SK-N-SH (cell line): Measurements from ENCODE around the gene MST1. TPM values are rescaled to one million over a fixed set of nuclear protein-coding genes. Genes with fewer than 3 reads are reported as not detected.

ENCODE experiments used
- CTCF ChIA-PET: fragments of 300-600, 350-600 bp; formaldehyde crosslinking; extraction: SDS; loops from one replicate; lab custom pipeline; 2021; lab: Yijun Ruan, JAX
- POLR2A ChIA-PET: fragments of 350-600 bp; sonication (Branson Sonifier 250); formaldehyde crosslinking; extraction: SDS; loops from one replicate; lab custom pipeline; 2020; ENCODE audit warnings: antibody characterized with exemption, inconsistent platforms; lab: Yijun Ruan, JAX
- DNase-seq: peaks from one replicate; pipeline ENCODE4 v3.0.0; 2012
- H2AFZ ChIP-seq: fragments of 200-600 bp; sonication (generic); 2 replicates; pipeline ENCODE4 v1.8.1; 2016; ENCODE audit warnings: antibody characterized with exemption, mild to moderate bottlenecking, low read depth
- H3F3A ChIP-seq: fragments of 200-600 bp; sonication (generic); replicated peaks from 2 replicates; pipeline ENCODE3; 2016; ENCODE audit warnings: antibody characterized with exemption, mild to moderate bottlenecking; ENCODE audit not compliant: insufficient read depth
- H3K27ac ChIP-seq, 2 experiments: fragments of 200-500 bp in 1 of 2; fragments of 200-600 bp in 1 of 2; sonication (Bioruptor generic) in 1 of 2; sonication (generic), shearing (Covaris generic) in 1 of 2; 2 replicates each; pipeline versions ENCODE4 v1.5.1 to v1.6.1; 2014 to 2016; ENCODE audit warnings: low read depth in 2 of 2, inconsistent platforms in 1 of 2, low read length in 1 of 2, mild to moderate bottlenecking in 1 of 2, mixed read lengths in 1 of 2
- H3K27me3 ChIP-seq: fragments of 200-600 bp; sonication (generic), shearing (Covaris generic); 2 replicates; pipeline ENCODE4 v1.6.1; 2016; ENCODE audit warnings: mixed run types; ENCODE audit not compliant: insufficient read depth
- H3K36me3 ChIP-seq, 2 experiments: fragments of 200-500 bp in 1 of 2; fragments of 200-600 bp in 1 of 2; sonication (Bioruptor generic) in 1 of 2; sonication (generic) in 1 of 2; replicated peaks in 1 of 2; 2 replicates each; pipeline versions ENCODE3 to v1.5.1; 2014 to 2016; ENCODE audit warnings: low read length in 1 of 2, mild to moderate bottlenecking in 1 of 2; ENCODE audit not compliant: insufficient read depth in 2 of 2, control insufficient read depth in 1 of 2
- H3K4me1 ChIP-seq, 2 experiments: fragments of 200-500 bp in 1 of 2; fragments of 200-600 bp in 1 of 2; sonication (Bioruptor generic) in 1 of 2; sonication (generic), shearing (Covaris generic) in 1 of 2; 2 replicates each; pipeline versions ENCODE4 v1.5.1 to v1.6.1; 2014 to 2016; ENCODE audit warnings: low read depth in 1 of 2, low read length in 1 of 2, mixed run types in 1 of 2; ENCODE audit not compliant: insufficient read depth in 2 of 2, control insufficient read depth in 1 of 2
- H3K4me2 ChIP-seq: fragments of 200-600 bp; sonication (generic), shearing (Covaris generic); 2 replicates; pipeline ENCODE4 v1.6.1; 2017; ENCODE audit warnings: mixed run types
- H3K4me3 ChIP-seq, 2 experiments: fragments of 200-500 bp in 1 of 2; fragments of 200-600 bp in 1 of 2; sonication (Bioruptor generic) in 1 of 2; sonication (generic), shearing (Covaris generic) in 1 of 2; 2 replicates each; pipeline versions ENCODE4 v1.5.1 to v1.8.1; 2014 to 2016; ENCODE audit warnings: low read depth in 2 of 2, inconsistent platforms in 1 of 2, low read length in 1 of 2, mild to moderate bottlenecking in 1 of 2, mixed read lengths in 1 of 2, moderate library complexity in 1 of 2
- H3K79me2 ChIP-seq: fragments of 200-600 bp; sonication (generic); 2 replicates; pipeline ENCODE4 v1.8.1; 2017; ENCODE audit warnings: mild to moderate bottlenecking; ENCODE audit not compliant: insufficient read depth
- H3K9ac ChIP-seq: fragments of 200-600 bp; sonication (generic); 2 replicates; pipeline ENCODE4 v1.6.1; 2017; ENCODE audit warnings: mixed run types
- H3K9me2 ChIP-seq: fragments of 200-600 bp; sonication (generic); 2 replicates; pipeline ENCODE4 v1.6.1; 2017; ENCODE audit warnings: mixed run types
- H3K9me3 ChIP-seq: fragments of 200-600 bp; sonication (generic); 2 replicates; pipeline ENCODE4 v1.6.1; 2017; ENCODE audit warnings: mixed run types, mild to moderate bottlenecking, moderate library complexity
- H4K20me1 ChIP-seq: fragments of 200-600 bp; sonication (generic); 2 replicates; pipeline ENCODE4 v1.6.1; 2017; ENCODE audit warnings: mild to moderate bottlenecking, mixed run types; ENCODE audit not compliant: insufficient read depth
- CHD2 ChIP-seq: fragments of 150-350 bp; IDR thresholded peaks from 2 replicates; pipeline ENCODE4 v1.6.1; 2018; ENCODE audit warnings: low read length; ENCODE audit not compliant: partially characterized antibody
- EP300 ChIP-seq, 2 experiments: IDR thresholded peaks; 2 replicates each; pipeline versions ENCODE4 v1.4.0 to v1.6.1; 2012; ENCODE audit warnings: borderline replicate concordance in 1 of 2, low read depth in 1 of 2, low read length in 1 of 2
- EZH2phosphoT487 ChIP-seq: fragments of 200-600 bp; sonication (generic); IDR thresholded peaks from 2 replicates; pipeline ENCODE4 v1.6.1; 2017; ENCODE audit warnings: low read depth, mixed run types, mild to moderate bottlenecking, antibody characterized with exemption, moderate library complexity, borderline replicate concordance
- FOXM1 ChIP-seq: IDR thresholded peaks from 2 replicates; pipeline ENCODE4 v1.4.0; 2012; ENCODE audit warnings: low read depth, mild to moderate bottlenecking
- IRF3 ChIP-seq: fragments of 150-350 bp; IDR thresholded peaks from 2 replicates; pipeline ENCODE4 v1.6.1; 2016; ENCODE audit warnings: mild to moderate bottlenecking, low read depth, low read length
- MXI1 ChIP-seq: IDR thresholded peaks from 2 replicates; pipeline ENCODE4 v1.6.1; 2012; ENCODE audit warnings: mild to moderate bottlenecking, low read depth, low read length, improper control_type of control experiment
- NRF1 ChIP-seq: IDR thresholded peaks from 2 replicates; pipeline ENCODE4 v1.6.1; 2012; ENCODE audit warnings: low read depth, mild to moderate bottlenecking, low read length
- PBX3 ChIP-seq: IDR thresholded peaks from 2 replicates; pipeline ENCODE4; 2012
- POLR2AphosphoS5 ChIP-seq: IDR thresholded peaks from 2 replicates; pipeline ENCODE4 v1.6.1; 2012; ENCODE audit warnings: low read depth, low read length
- RXRA ChIP-seq: IDR thresholded peaks from 2 replicates; pipeline ENCODE4 v1.4.0; 2012; ENCODE audit warnings: low read depth, mild to moderate bottlenecking, borderline replicate concordance
- SMC3 ChIP-seq: IDR thresholded peaks from 2 replicates; pipeline ENCODE4 v1.6.1; 2012; ENCODE audit warnings: low read depth, low read length, improper control_type of control experiment
- USF1 ChIP-seq: IDR thresholded peaks from 2 replicates; pipeline ENCODE4 v1.4.0; 2012; ENCODE audit warnings: low read depth, borderline replicate concordance
- USF2 ChIP-seq: fragments of 150-350 bp; IDR thresholded peaks from 2 replicates; pipeline ENCODE4 v1.6.1; 2017; ENCODE audit warnings: antibody characterized with exemption, low read length, low read depth, borderline replicate concordance
- YY1 ChIP-seq: IDR thresholded peaks from 2 replicates; pipeline ENCODE4 v1.4.0; 2012; ENCODE audit warnings: low read depth, mild to moderate bottlenecking
- ZBTB33 ChIP-seq: IDR thresholded peaks from 2 replicates; pipeline ENCODE4 v1.4.0; 2012; ENCODE audit warnings: low read depth, borderline replicate concordance
- WGBS: methylation state at CpG from one replicate; pipeline ENCODE4 v1.1.6; 2017; ENCODE audit warnings: low lambda C conversion rate; 5-methylcytosine and 5-hydroxymethylcytosine counted together
- polyA plus RNA-seq, 3 experiments: library from polyadenylated mRNA; depleted of rRNA; stranded (reverse); fragments of >200 nt; gene quantifications; 2 replicates each; pipeline ENCODE4 v1.2.3, GENCODE V29; 2012

The MST1 gene
- polyA plus RNA-seq, 1 of the 3 experiments (the other 2 are of a cell fraction): 35.1 TPM

GRCh38 chr3:49724586-49724985 lies 35.3 kb upstream of the MST1 start:
- peak; percentile 53 for DNase-seq
- Histone ChIP-seq H4K20me1 (no peaks in the 10 kb centered on the region), H3K4me2 (peak overlapping the region; percentile 100), H3K4me1 (peaks cover 8 to 20% of the 10 kb centered on the region in 2 experiments; a peak in 2 of 4 replicates), H3K9ac (peak overlapping the region; percentile 98), H3K27ac (peak overlapping the region; percentile 81 to 87), H3K4me3 (peak overlapping the region; percentile 67 to 99), H3K9me3 (no peaks in the 10 kb centered on the region), H3K79me2 (peaks cover 15% of the 10 kb centered on the region), H3K9me2 (no peaks in the 10 kb centered on the region), H3K36me3 (peaks cover 6 to 53% of the 10 kb centered on the region in 2 experiments), H2AFZ (peak overlapping the region; percentile 81; the same call in 1 of the 2 replicates), H3K27me3 (no peaks in the 10 kb centered on the region), H3F3A (peaks cover 14% of the 10 kb centered on the region)
- WGBS: 53% methylated on average over 5 of the region's 6 CpGs
- POLR2A ChIA-PET: interaction anchor here (2.2 kb wide), 1 partner anchor 115 kb away, joined by 8 read pairs; no protein-coding TSS in a partner anchor
- no peak for TF ChIP-seq PBX3
- no peak for TF ChIP-seq USF2
- TF ChIP-seq NRF1: no peak
- TF ChIP-seq RXRA: no peak
- TF ChIP-seq SMC3: no peak
- TF ChIP-seq USF1: no peak
- CTCF ChIA-PET: interaction anchor here (0.9 to 2.7 kb wide), 4 partner anchors 23 to 78 kb away, joined by 4 to 12 read pairs (median 6); partner anchors contain the start of gene INKA1

- Histone ChIP-seq H2AFZ (peak within 1 kb of the TSS; percentile 81), H3K79me2 (peaks cover 15% of the 10 kb centered on the region), H3K4me3 (peak within 1 kb of the TSS; percentile 98 to 99), H4K20me1 (no peaks in the 10 kb centered on the region), H3K27ac (peak within 1 kb of the TSS; percentile 81 to 87), H3K9me2 (no peaks in the 10 kb centered on the region), H3K36me3 (peaks cover 2 to 53% of the 10 kb centered on the region in 2 experiments), H3K4me1 (peaks cover 8 to 23% of the 10 kb centered on the region in 2 experiments; a peak in 2 of 4 replicates), H3K27me3 (no peaks in the 10 kb centered on the region), H3K9me3 (no peaks in the 10 kb centered on the region), H3K4me2 (peak within 1 kb of the TSS; percentile 100), H3F3A (peaks cover 14% of the 10 kb centered on the region), H3K9ac (peak within 1 kb of the TSS; percentile 98)
- POLR2A ChIA-PET: interaction anchor here (0.7 to 2.2 kb wide), 3 partner anchors 12 to 702 kb away, joined by 3 to 8 read pairs (median 4); partner anchors contain the start of gene NDUFAF3
- WGBS: 7% methylated on average over 16 of the region's 102 CpGs
- peak; percentile 98 for DNase-seq
- CTCF ChIA-PET: interaction anchor here (1.2 to 2.7 kb wide), 5 partner anchors 22 to 184 kb away, joined by 4 to 12 read pairs (median 5); partner anchors contain the start of gene INKA1
- 0 out of 2 replicates have a peak, but pooled peaks have one; percentile 27 for TF ChIP-seq IRF3
- no peak for TF ChIP-seq FOXM1
- 0 out of 2 replicates have a peak, but pooled peaks have one; percentile 26 for TF ChIP-seq YY1
- peak; percentile 59; the same call in 1 of the 2 replicates for TF ChIP-seq MXI1
- no peak; the same call in 1 of the 2 replicates for TF ChIP-seq ZBTB33
- TF ChIP-seq PBX3: no peak; the same call in 1 of the 2 replicates
- peak; percentile 35 for TF ChIP-seq CHD2
- peak; percentile 84 for TF ChIP-seq POLR2AphosphoS5
- 0 out of 4 replicates have a peak, but pooled peaks of 1 of the 2 experiments have one; percentile 15 for TF ChIP-seq EP300 (IDR thresholded peaks at IDR 0.05; ENCODE audit: borderline replicate concordance in 1 of 2, low read depth in 1 of 2, low read length in 1 of 2)
- no peak for TF ChIP-seq EZH2phosphoT487
- no peak for TF ChIP-seq NRF1
Measured at GRCh38 chr3:49723628-49724551, 34.6 kb upstream of the MST1 start, which contains the start of gene GMPPB. Gene GMPPB (minus strand): TSS chr3:49723951. CDS start chr3:49723726, 225 bp downstream.
